ENCODE measurements around the gene CNST. TPM values are rescaled to one million over a fixed set of nuclear protein-coding genes. Genes with fewer than 3 reads are reported as not detected.
"Not testable (repeated sequence)": the region's sequence is repeated elsewhere in the genome, so short reads cannot be mapped to it uniquely, and the experiment has no call there.

Gene CNST
- total RNA-seq, 2 donors from 2014 or later, result 28.0 to 30.4 TPM

DNA sequence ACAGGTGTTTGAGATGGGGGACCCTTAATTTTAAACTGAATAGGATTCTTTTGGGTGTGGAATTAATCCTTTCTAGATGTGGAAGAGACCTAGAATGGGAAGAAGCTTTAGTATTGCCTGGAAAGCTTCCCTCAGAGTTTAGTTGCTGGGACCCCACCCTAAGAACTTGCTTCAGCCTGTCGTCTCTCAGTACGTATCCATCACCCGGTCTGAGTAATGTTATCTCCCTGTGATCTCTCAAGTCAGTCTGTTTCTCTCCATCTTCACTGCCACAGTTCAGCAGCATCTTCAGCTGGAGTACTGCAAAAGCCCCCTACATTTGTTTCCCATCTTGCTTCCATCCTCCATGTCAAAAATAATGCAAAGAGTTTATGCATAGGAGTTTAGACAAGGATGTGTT lies 28.9 kb downstream of the CNST start:
- H3K9me3 Mint-ChIP-seq, result no peaks in the 10 kb centered on the region
- ATAC-seq (replicated peaks in 1 of 2) (no peak), DNase-seq (no peak)
- H3K36me3 Mint-ChIP-seq (ENCODE audit: insufficient read depth in 2 of 2), result peaks cover 5 to 14% of the 10 kb centered on the region in 2 donors
- H3K27ac Mint-ChIP-seq, result peak overlapping the region; percentile 46
- H3K4me3 Mint-ChIP-seq, result no peak overlapping the region
- peaks cover 47% of the 10 kb centered on the region for H3K4me1 Mint-ChIP-seq (ENCODE audit: low read depth)
- H3K27me3 Mint-ChIP-seq (ENCODE audit: low read depth), result no peaks in the 10 kb centered on the region

GRCh38 chr1:246597340-246597739 lies 31.1 kb downstream of the CNST start:
- H3K27ac Mint-ChIP-seq, result peak overlapping the region; percentile 58

DNA sequence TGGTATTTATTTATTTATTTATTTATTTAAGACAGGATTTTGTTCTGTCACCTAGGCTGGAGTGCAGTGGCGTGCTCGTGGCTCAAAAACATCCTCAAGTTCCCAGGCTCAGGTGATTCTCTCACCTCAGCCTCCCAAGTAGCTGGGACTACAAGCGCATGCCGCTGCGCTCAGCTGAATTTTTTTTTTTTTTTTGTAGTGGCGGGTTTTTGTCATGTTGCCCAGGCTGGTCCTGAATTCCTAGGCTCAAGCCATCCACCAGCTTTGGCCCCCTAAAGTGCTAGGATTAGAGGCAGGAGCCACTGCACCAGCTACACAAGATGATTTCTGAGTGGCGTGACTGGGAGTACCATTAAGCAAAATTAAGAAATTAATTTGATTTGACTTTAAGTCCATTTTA lies 31.7 kb downstream of the CNST start:
- DNase-seq, result no peak
- Mint-ChIP-seq H3K36me3 (ENCODE audit: insufficient read depth in 2 of 2) (peaks cover 2 to 11% of the 10 kb centered on the region in 2 donors), H3K27ac (no peak overlapping the region), H3K9me3 (no peaks in the 10 kb centered on the region), H3K4me1 (ENCODE audit: low read depth) (peaks cover 47% of the 10 kb centered on the region), H3K4me3 (no peak overlapping the region), H3K27me3 (ENCODE audit: low read depth) (no peaks in the 10 kb centered on the region)
- ATAC-seq (replicated peaks in 1 of 2), result no peak

More at GRCh38 chr1:246597340-246597739, 31.1 kb downstream of the CNST start:
- ATAC-seq (replicated peaks in 1 of 2) (no peak), DNase-seq (no peak)
- no peaks in the 10 kb centered on the region for H3K9me3 Mint-ChIP-seq
- H3K4me3 Mint-ChIP-seq, result no peak overlapping the region
- peaks cover 46% of the 10 kb centered on the region for H3K4me1 Mint-ChIP-seq (ENCODE audit: low read depth)
- peaks cover 2 to 11% of the 10 kb centered on the region in 2 donors for H3K36me3 Mint-ChIP-seq (ENCODE audit: insufficient read depth in 2 of 2)
- H3K27me3 Mint-ChIP-seq (ENCODE audit: low read depth), result no peaks in the 10 kb centered on the region

- peaks cover 58% of the 10 kb centered on the region for H3K4me1 Mint-ChIP-seq (ENCODE audit: low read depth)
- H3K27ac Mint-ChIP-seq, result peak overlapping the region; percentile 44
- no peak for DNase-seq
- no peaks in the 10 kb centered on the region for H3K27me3 Mint-ChIP-seq (ENCODE audit: low read depth)
- peaks cover 3 to 10% of the 10 kb centered on the region in 2 donors for H3K36me3 Mint-ChIP-seq (ENCODE audit: insufficient read depth in 2 of 2)
- no peaks in the 10 kb centered on the region for H3K9me3 Mint-ChIP-seq
- H3K4me3 Mint-ChIP-seq, result no peak overlapping the region
- no peak for ATAC-seq (replicated peaks in 1 of 2)
Measured at GRCh38 chr1:246599315-246599714, 33.1 kb downstream of the CNST start.

- no peaks in the 10 kb centered on the region for H3K9me3 Mint-ChIP-seq
- H3K27me3 Mint-ChIP-seq (ENCODE audit: low read depth), result no peaks in the 10 kb centered on the region
- H3K4me3 Mint-ChIP-seq, result no peak overlapping the region
- H3K4me1 Mint-ChIP-seq (ENCODE audit: low read depth), result peaks cover 54% of the 10 kb centered on the region
- DNase-seq (no peak), ATAC-seq (replicated peaks in 1 of 2) (no peak)
- H3K36me3 Mint-ChIP-seq (ENCODE audit: insufficient read depth in 2 of 2), result peaks cover 3 to 10% of the 10 kb centered on the region in 2 donors
- H3K27ac Mint-ChIP-seq, result peak overlapping the region; percentile 33
Measured at GRCh38 chr1:246600579-246600978, 34.3 kb downstream of the CNST start.

- Mint-ChIP-seq H3K9me3 (no peaks in the 10 kb centered on the region), H3K36me3 (ENCODE audit: insufficient read depth in 2 of 2) (peaks cover 3 to 10% of the 10 kb centered on the region in 2 donors), H3K4me1 (ENCODE audit: low read depth) (peaks cover 51% of the 10 kb centered on the region), H3K27me3 (ENCODE audit: low read depth) (no peaks in the 10 kb centered on the region), H3K4me3 (peak overlapping the region in 1 of 2 donors; percentile 38), H3K27ac (peak overlapping the region; percentile 9)
- ATAC-seq (replicated peaks in 1 of 2) (peak; percentile 96 to 97), DNase-seq (peak; percentile 45 to 47)
Measured at GRCh38 chr1:246602194-246602593, 35.9 kb downstream of the CNST start.

DNA sequence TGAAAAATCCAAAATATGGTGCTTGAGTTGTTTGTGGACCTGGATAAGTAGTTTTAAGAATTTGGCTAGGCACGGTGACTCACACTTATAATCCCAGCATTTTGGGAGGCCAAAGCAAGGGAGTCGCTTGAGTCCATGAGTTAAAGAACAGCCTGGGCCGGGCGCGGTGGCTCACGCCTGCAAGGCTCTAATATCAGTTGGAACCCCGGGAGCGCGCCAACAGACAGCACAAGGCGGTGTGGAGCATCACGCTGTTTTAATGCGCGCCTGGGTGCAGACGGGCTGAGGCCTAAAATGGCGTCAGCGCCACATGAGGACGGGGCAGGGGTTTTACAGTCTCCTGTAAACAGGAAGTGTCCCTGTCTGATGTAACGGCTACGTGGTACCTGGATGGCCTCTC lies 39.0 kb downstream of the CNST start:
- not testable (repeated sequence) for DNase-seq; H3K36me3 Mint-ChIP-seq (ENCODE audit: insufficient read depth in 2 of 2); H3K27me3 Mint-ChIP-seq (ENCODE audit: low read depth); ATAC-seq (replicated peaks in 1 of 2); H3K4me3 Mint-ChIP-seq; H3K27ac Mint-ChIP-seq; H3K9me3 Mint-ChIP-seq
- H3K4me1 Mint-ChIP-seq (ENCODE audit: low read depth), result peaks cover 64% of the 10 kb centered on the region

DNA sequence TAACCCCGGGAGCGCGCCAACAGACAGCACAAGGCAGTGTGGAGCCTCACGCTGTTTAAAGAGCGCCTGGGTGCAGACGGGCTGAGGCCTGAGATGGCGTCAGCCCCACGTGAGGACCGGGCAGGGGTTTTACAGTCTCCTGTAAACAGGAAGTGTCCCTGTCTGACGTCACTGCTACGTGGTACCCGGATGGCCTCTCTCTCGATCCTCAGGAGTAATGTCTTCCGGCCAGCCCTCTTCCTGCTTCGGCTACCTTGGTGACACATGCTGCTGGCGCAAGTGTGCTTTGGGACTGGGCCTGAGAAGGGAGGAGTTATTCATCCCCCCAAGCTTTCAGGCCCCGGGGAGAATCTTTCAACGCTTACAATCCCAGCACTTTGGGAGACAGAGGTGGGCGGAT lies 41.2 kb downstream of the CNST start:
- Mint-ChIP-seq H3K4me3 (no peak overlapping the region), H3K27me3 (ENCODE audit: low read depth) (no peaks in the 10 kb centered on the region), H3K9me3 (no peaks in the 10 kb centered on the region), H3K36me3 (ENCODE audit: insufficient read depth in 2 of 2) (peaks cover 1 to 10% of the 10 kb centered on the region in 2 donors), H3K4me1 (ENCODE audit: low read depth) (peaks cover 56% of the 10 kb centered on the region), H3K27ac (no peak overlapping the region)
- DNase-seq (no peak), ATAC-seq (replicated peaks in 1 of 2) (no peak)

- H3K27ac Mint-ChIP-seq, result peak overlapping the region; percentile 48
- peaks cover 45% of the 10 kb centered on the region for H3K4me1 Mint-ChIP-seq (ENCODE audit: low read depth)
Measured at GRCh38 chr1:246608616-246609376, 42.5 kb downstream of the CNST start.

GRCh38 chr1:246609632-246610031 lies 43.4 kb downstream of the CNST start:
- no peaks in the 10 kb centered on the region for H3K27me3 Mint-ChIP-seq (ENCODE audit: low read depth)
- peaks cover 40% of the 10 kb centered on the region for H3K4me1 Mint-ChIP-seq (ENCODE audit: low read depth)
- H3K4me3 Mint-ChIP-seq, result no peak overlapping the region
- no peak for DNase-seq
- peaks cover 0 to 4% of the 10 kb centered on the region in 2 donors for H3K36me3 Mint-ChIP-seq (ENCODE audit: insufficient read depth in 2 of 2)
- no peak for ATAC-seq (replicated peaks in 1 of 2)
- no peaks in the 10 kb centered on the region for H3K9me3 Mint-ChIP-seq
- H3K27ac Mint-ChIP-seq, result no peak overlapping the region

More at GRCh38 chr1:246608616-246609376, 42.5 kb downstream of the CNST start:
- H3K4me3 Mint-ChIP-seq, result peak overlapping the region in 1 of 2 donors; percentile 20
- no peaks in the 10 kb centered on the region for H3K27me3 Mint-ChIP-seq (ENCODE audit: low read depth)
- peak; percentile 33 to 44 for DNase-seq
- H3K9me3 Mint-ChIP-seq, result no peaks in the 10 kb centered on the region
- H3K36me3 Mint-ChIP-seq (ENCODE audit: insufficient read depth in 2 of 2), result peaks cover 0 to 4% of the 10 kb centered on the region in 2 donors
- ATAC-seq (replicated peaks in 1 of 2), result peak; percentile 88 to 95

- peak overlapping the region; percentile 37 for H3K27ac Mint-ChIP-seq
- peaks cover 33% of the 10 kb centered on the region for H3K4me1 Mint-ChIP-seq (ENCODE audit: low read depth)
- H3K9me3 Mint-ChIP-seq, result no peaks in the 10 kb centered on the region
- ATAC-seq (replicated peaks in 1 of 2) (no peak), DNase-seq (no peak)
- H3K4me3 Mint-ChIP-seq, result no peak overlapping the region
- no peaks in the 10 kb centered on the region for H3K27me3 Mint-ChIP-seq (ENCODE audit: low read depth)
- no peaks in the 10 kb centered on the region for H3K36me3 Mint-ChIP-seq (ENCODE audit: insufficient read depth in 2 of 2)
Measured at GRCh38 chr1:246613096-246613758, 47.0 kb downstream of the CNST start.

- Mint-ChIP-seq H3K36me3 (ENCODE audit: insufficient read depth in 2 of 2) (peaks cover 1 to 7% of the 10 kb centered on the region in 2 donors), H3K4me1 (ENCODE audit: low read depth) (no peaks in the 10 kb centered on the region), H3K4me3 (no peak overlapping the region), H3K27me3 (ENCODE audit: low read depth) (no peaks in the 10 kb centered on the region), H3K27ac (no peak overlapping the region), H3K9me3 (no peaks in the 10 kb centered on the region)
- DNase-seq (no peak), ATAC-seq (replicated peaks in 1 of 2) (no peak)
Measured at GRCh38 chr1:246617156-246617555, 50.9 kb downstream of the CNST start.

DNA sequence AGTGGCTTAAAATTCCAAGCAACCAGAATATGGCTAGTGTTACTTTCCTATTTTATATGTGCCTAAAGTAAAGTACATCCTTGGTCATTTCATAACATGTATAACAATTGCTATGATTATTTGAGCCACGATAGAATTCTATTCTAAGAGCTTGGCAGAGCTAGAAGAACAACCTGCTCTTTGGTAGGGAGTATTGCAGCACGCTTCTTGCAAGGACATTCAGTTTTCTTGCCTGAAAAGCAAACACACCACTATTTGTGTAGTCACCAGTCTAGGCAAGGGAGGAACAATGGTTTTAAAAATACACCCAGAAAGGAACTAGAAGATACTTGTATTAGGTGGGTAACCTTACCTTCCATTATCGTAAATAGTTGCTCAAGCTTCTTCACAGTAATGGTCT lies 51.5 kb downstream of the CNST start:
- H3K9me3 Mint-ChIP-seq, result no peaks in the 10 kb centered on the region
- ATAC-seq (replicated peaks in 1 of 2), result no peak
- H3K27ac Mint-ChIP-seq, result no peak overlapping the region
- H3K4me1 Mint-ChIP-seq (ENCODE audit: low read depth), result no peaks in the 10 kb centered on the region
- no peaks in the 10 kb centered on the region for H3K27me3 Mint-ChIP-seq (ENCODE audit: low read depth)
- H3K36me3 Mint-ChIP-seq (ENCODE audit: insufficient read depth in 2 of 2), result peaks cover 1 to 11% of the 10 kb centered on the region in 2 donors
- no peak overlapping the region for H3K4me3 Mint-ChIP-seq
- no peak for DNase-seq
